Endometrial microvascular endothelial cells (primary cell): ENCODE data around the gene CLCF1. TPM values are rescaled to one million over a fixed set of nuclear protein-coding genes. Genes with fewer than 3 reads are reported as not detected.
"Not testable (repeated sequence)": the region's sequence is repeated elsewhere in the genome, so short reads cannot be mapped to it uniquely, and the experiment has no call there.

ENCODE experiments used
- in situ Hi-C: cut with HindIII; loops from 2 replicates; pipeline ENCODE4 v1.10.0; 2017; ENCODE audit warnings: low sequenced_read_pairs, low pct_unique_long_range_greater_than_20kb; ENCODE audit errors: inconsistent ontology term
- total RNA-seq: library from RNA; depleted of rRNA; stranded (reverse); fragments of >200 nt; gene quantifications from one replicate; pipeline ENCODE4 v1.2.3, GENCODE V29; 2015; ENCODE audit errors: inconsistent ontology term

CLCF1 gene
- total RNA-seq, 1 donor from 2014 or later = 2.2 TPM

DNA sequence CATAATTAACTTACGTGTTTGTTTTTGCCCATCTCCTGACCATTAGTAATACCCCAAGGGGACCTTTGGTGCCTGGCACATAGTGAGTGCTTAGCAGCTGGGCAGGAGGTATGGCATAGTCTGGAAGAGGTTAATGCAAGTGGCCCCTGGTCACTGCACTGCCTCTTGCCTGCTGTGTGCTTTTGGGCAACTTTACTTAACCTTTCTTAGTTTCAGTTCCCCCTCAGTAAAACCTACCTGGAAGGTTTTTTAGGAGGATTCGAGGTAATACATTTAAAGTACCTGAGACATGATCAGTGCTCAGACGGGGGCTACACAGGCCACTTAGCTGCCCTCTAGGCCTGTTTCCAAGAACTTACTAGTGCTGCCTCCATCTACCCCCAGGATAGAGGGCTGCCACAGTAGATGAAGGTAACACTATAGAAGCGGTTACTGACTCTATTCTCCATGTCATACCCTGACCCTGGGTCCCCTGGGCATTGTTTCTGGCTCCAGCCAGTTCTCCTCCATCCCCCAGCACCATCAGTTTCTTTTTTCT, 23.4 kb downstream of the CLCF1 start:
- in situ Hi-C loops = no loop called here

- in situ Hi-C loops = no loop called here
These were observed 23.9 kb downstream of the CLCF1 start for GRCh38 chr11:67349457-67349856.

DNA sequence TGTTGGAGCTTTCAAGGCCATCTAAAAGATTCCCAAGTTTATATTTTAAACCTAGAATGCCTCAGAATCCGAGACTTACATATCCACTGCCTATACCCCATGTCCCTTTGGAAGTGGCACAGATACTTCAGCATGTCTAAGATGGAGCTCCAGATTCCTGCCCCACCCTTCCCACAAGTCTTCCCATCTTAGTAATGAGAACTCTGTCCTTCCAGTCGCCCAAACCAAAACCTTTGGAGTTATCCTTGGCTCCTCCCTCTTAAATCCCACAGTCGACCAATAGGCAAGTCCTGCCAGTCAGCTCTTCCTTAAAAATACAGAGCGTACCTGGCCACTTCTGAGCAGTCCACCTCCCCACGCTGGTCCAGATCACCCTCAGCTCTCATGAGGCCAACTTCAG, 24.4 kb downstream of the CLCF1 start:
- in situ Hi-C loops = no loop called here

DNA sequence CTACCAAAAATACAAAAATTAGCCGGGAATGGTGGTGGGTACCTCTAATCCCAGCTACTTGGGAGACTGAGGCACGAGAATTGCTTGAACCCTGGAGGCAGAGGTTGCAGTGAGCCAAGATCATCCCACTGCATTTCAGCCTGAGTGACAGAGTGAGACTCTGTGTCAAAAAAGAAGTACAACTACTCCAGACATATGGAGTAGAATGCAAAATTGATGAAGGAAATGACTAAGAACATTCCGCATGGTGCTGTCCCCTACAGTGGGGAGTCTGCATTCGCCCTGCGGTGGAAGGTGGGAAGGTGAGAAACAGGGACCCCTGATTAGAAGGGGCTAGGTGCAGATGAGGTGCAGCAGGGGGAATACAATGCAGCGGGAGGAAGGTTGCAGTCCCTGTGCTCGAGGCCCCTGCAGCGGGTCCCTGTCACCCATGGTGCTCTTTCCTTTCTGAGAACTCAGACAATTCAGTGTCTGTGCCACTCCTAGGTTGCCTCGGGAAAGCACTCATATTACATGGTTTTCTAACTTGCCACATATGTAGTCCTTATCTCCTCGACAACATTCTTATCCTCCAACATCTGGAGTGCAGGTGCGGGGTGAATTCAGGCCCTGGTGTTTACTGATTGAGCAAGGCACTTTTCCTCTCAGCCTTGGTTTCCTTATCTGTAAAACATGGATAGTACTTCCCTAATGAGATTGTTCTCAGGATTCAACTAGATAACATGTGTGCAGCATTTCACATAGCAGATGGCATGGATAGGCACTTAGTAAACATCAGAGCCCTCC, 25.2 kb downstream of the CLCF1 start:
- in situ Hi-C loops = no loop called here

- in situ Hi-C loops = no loop called here
These were observed 27.2 kb downstream of the CLCF1 start for GRCh38 chr11:67345920-67346819.

DNA sequence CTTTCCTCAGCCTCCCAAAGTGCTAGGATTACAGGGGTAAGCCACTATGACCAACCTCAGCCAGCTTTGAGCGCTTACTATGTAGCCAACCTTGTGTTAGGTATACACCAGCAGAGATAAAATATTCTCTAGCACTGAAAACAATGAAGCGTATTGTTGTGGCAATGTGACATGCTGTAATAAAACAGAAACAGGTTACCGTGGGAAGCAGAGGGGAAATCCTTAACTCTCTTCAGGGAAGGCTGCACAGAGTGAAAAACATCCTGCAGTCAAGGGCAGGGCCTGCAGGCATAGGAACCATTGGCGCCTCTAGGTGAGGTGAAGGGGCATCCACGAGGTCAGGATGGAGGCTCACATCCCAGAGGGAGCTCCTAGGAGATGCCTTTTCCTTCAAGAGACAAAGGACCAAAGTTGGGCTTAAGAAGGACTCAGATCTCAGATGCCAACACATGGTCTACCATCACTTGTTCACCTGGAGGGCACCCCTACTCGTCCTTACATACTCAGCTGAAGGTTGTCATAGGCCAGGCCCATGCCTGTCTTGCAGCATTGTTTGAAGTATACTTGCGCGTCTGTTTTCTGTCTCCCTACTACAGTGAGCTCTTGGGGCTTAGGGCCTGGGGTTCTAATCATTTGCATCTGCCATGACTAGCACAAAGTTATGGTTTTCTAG, 28.0 kb downstream of the CLCF1 start:
- in situ Hi-C loops = no loop called here

- in situ Hi-C loops = no loop called here
These were observed 29.1 kb downstream of the CLCF1 start for GRCh38 chr11:67344264-67344663.

- in situ Hi-C loops = no loop called here
These were observed 36.1 kb downstream of the CLCF1 start for GRCh38 chr11:67337257-67337656.

- in situ Hi-C loops = no loop called here
These were observed 41.2 kb downstream of the CLCF1 start for GRCh38 chr11:67332081-67332691.

DNA sequence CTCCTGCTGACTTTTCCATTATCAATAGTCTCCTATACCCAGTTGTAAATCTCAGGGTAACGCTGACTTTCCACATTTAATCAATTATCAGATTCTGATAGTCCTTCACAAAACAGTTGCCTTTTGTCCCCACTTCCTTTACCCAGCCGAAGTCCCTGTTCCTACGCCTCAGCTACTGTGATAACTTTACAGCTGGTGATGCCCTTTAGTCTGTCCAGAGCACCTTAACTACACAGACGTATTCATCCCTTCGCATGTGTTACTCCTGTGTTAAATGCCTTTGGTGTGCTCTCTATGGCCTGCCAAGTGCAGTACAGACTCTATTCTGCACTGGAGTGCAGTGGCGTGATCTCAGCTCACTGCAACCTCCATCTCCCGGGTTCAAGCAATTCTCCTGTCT, 49.9 kb downstream of the CLCF1 start:
- in situ Hi-C loops = no loop called here

GRCh38 chr11:67322049-67322448, 51.3 kb downstream of the CLCF1 start:
- in situ Hi-C loops = no loop called here

DNA sequence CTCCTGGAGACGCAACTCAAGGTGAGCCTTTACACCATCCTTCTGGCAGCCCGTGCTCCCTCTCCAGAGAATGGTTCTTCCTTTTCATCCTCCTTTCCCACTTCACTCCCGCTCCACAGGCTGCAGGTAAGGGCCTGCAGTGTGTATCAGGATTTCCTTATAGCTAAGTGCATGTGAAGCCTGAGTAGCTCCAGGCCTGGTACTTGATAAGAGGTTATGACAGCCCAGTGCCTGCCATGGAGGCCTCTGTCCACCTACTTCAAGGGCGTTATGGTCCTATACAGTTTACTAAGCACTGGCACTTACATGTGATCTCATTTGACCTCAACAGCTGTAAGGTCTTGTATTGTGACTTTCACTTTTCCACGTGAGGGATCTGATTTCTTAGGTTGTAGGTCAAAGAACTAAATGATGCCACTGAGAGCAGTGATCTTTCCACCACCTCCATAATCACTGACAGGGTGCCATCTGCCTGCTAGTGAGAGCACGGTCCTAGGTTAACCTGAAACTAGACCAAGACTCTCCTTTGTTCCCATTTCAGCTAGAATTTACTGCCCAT, 52.0 kb downstream of the CLCF1 start:
- in situ Hi-C loops = no loop called here

GRCh38 chr11:67320691-67321090, 52.7 kb downstream of the CLCF1 start:
- in situ Hi-C loops = no loop called here

- in situ Hi-C loops = no loop called here
These were observed 53.4 kb downstream of the CLCF1 start for GRCh38 chr11:67320011-67320410.

GRCh38 chr11:67318876-67319275, 54.5 kb downstream of the CLCF1 start:
- in situ Hi-C loops = not testable (repeated sequence)

- in situ Hi-C loops = no loop called here
These were observed 55.4 kb downstream of the CLCF1 start for GRCh38 chr11:67317888-67318555.

GRCh38 chr11:67317205-67317887, 56.1 kb downstream of the CLCF1 start:
- in situ Hi-C loops = no loop called here

DNA sequence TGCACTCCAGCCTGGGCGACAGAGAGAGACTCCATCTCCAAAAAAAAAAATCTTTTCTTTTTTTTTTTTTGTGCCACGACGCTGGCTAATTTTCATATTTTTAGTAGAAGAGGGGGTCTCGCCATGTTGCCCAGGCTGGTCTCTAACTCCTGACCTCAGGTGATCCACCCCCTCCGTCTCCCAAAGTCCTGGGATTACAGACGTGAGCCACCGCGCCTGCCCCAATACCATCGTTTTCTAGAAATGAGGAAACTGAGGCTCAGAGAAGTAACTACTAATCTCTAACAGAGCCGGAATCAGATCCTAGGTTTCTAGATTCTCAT, 56.6 kb downstream of the CLCF1 start:
- in situ Hi-C loops = no loop called here
